Erythroblast (primary cell): ENCODE results near the gene DAB1.

Experiments
- GATA1 ChIP-seq: IDR thresholded peaks from 2 replicates; pipeline ENCODE4 v1.6.1; 2011; ENCODE audit warnings: low read depth, mild to moderate bottlenecking, control low read depth, low read length, moderate library complexity
- POLR2A ChIP-seq: IDR thresholded peaks from 2 replicates; pipeline ENCODE4 v1.6.1; 2011; ENCODE audit warnings: mild to moderate bottlenecking, low read length

- TF ChIP-seq POLR2A (no peak), GATA1 (no peak)
Measured at GRCh38 chr1:57033222-57034001, 390.4 kb downstream of the DAB1 start.
